Measurements from ENCODE around the gene NOTUM. TPM values are rescaled to one million over a fixed set of nuclear protein-coding genes. Genes with fewer than 3 reads are reported as not detected.
A peak's percentile ranks its signal among the peaks of the same experiment; 100 is the strongest.

The NOTUM gene
- total RNA-seq, 1 donor from 2014 or later: not detected

- no peaks in the 10 kb centered on the region for H3K36me3 ChIP-seq
- no peaks in the 10 kb centered on the region for H3K9me3 ChIP-seq
- peak overlapping the region in 1 of 2 donors; percentile 8 for H3K4me3 ChIP-seq
- no peak for TF ChIP-seq CTCF (IDR thresholded peaks at IDR 0.05)
- no peak for TF ChIP-seq POLR2AphosphoS5 (IDR thresholded peaks at IDR 0.05; ENCODE audit: insufficient read depth in 1 of 2, low read depth in 1 of 2)
- TF ChIP-seq POLR2A (IDR thresholded peaks at IDR 0.05): no peak
- peak overlapping the region; percentile 61 for H3K27ac ChIP-seq
- no peaks in the 10 kb centered on the region for H3K27me3 ChIP-seq
- H3K4me1 ChIP-seq: peaks cover 30% of the 10 kb centered on the region
- intact Hi-C loops (cut with DNase I): no loop called here
- no peak for DNase-seq (ENCODE audit: extremely low spot score in 2 of 2)
Measured at GRCh38 chr17:81992306-81993102, 31.5 kb upstream of the NOTUM start.

- Histone ChIP-seq H3K4me1 (peaks cover 30% of the 10 kb centered on the region), H3K9me3 (no peaks in the 10 kb centered on the region), H3K4me3 (peak overlapping the region in 1 of 2 donors; percentile 8), H3K27ac (peak overlapping the region; percentile 61), H3K36me3 (no peaks in the 10 kb centered on the region), H3K27me3 (no peaks in the 10 kb centered on the region)
- intact Hi-C loops (cut with DNase I): no loop called here
- no peak for DNase-seq (ENCODE audit: extremely low spot score in 2 of 2)
- TF ChIP-seq CTCF (IDR thresholded peaks at IDR 0.05) (no peak), POLR2AphosphoS5 (IDR thresholded peaks at IDR 0.05; ENCODE audit: insufficient read depth in 1 of 2, low read depth in 1 of 2) (peak in 1 of 2 donors; percentile 52), POLR2A (IDR thresholded peaks at IDR 0.05) (no peak)
Measured at GRCh38 chr17:81991684-81992305, 30.8 kb upstream of the NOTUM start.

GRCh38 chr17:81990836-81991683, 30.1 kb upstream of the NOTUM start:
- DNase-seq (ENCODE audit: extremely low spot score in 2 of 2): no peak
- H3K27ac ChIP-seq: peak overlapping the region; percentile 53
- TF ChIP-seq CTCF (IDR thresholded peaks at IDR 0.05) (no peak), POLR2AphosphoS5 (IDR thresholded peaks at IDR 0.05; ENCODE audit: insufficient read depth in 1 of 2, low read depth in 1 of 2) (no peak), POLR2A (IDR thresholded peaks at IDR 0.05) (no peak)
- H3K27me3 ChIP-seq: no peaks in the 10 kb centered on the region
- no peaks in the 10 kb centered on the region for H3K9me3 ChIP-seq
- intact Hi-C loops (cut with DNase I): no loop called here
- peaks cover 0 to 5% of the 10 kb centered on the region in 2 donors for H3K36me3 ChIP-seq
- no peak overlapping the region for H3K4me3 ChIP-seq
- peaks cover 30% of the 10 kb centered on the region for H3K4me1 ChIP-seq

- TF ChIP-seq POLR2A (IDR thresholded peaks at IDR 0.05) (no peak), POLR2AphosphoS5 (IDR thresholded peaks at IDR 0.05; ENCODE audit: insufficient read depth in 1 of 2, low read depth in 1 of 2) (no peak)
- Histone ChIP-seq H3K27ac (no peak overlapping the region), H3K9me3 (no peaks in the 10 kb centered on the region), H3K4me1 (peaks cover 16% of the 10 kb centered on the region), H3K27me3 (no peaks in the 10 kb centered on the region), H3K4me3 (no peak overlapping the region), H3K36me3 (peaks cover 0 to 25% of the 10 kb centered on the region in 2 donors)
- no peak for DNase-seq (ENCODE audit: extremely low spot score in 2 of 2)
- intact Hi-C loops (cut with DNase I): no loop called here
Measured at GRCh38 chr17:81987161-81987770, 26.3 kb upstream of the NOTUM start.

- intact Hi-C loops (cut with DNase I): no loop called here
- no peak for DNase-seq (ENCODE audit: extremely low spot score in 2 of 2)
- Histone ChIP-seq H3K36me3 (peaks cover 0 to 25% of the 10 kb centered on the region in 2 donors), H3K4me1 (peaks cover 10% of the 10 kb centered on the region), H3K27ac (no peak overlapping the region), H3K4me3 (no peak overlapping the region), H3K27me3 (no peaks in the 10 kb centered on the region), H3K9me3 (no peaks in the 10 kb centered on the region)
- TF ChIP-seq POLR2A (IDR thresholded peaks at IDR 0.05): no peak
- no peak for TF ChIP-seq CTCF (IDR thresholded peaks at IDR 0.05)
- no peak for TF ChIP-seq POLR2AphosphoS5 (IDR thresholded peaks at IDR 0.05; ENCODE audit: insufficient read depth in 1 of 2, low read depth in 1 of 2)
Measured at GRCh38 chr17:81986606-81987005, 25.6 kb upstream of the NOTUM start.
